Activated T-helper 17 cell treated with anti-CD3 and anti-CD28 coated beads, Interleukin-2, amount 50 U/mL, for 72 hours (primary cell): ENCODE measurements around the gene CACNB4. TPM values are rescaled to one million over a fixed set of nuclear protein-coding genes. Genes with fewer than 3 reads are reported as not detected.
"Not testable (repeated sequence)": the region's sequence is repeated elsewhere in the genome, so short reads cannot be mapped to it uniquely, and the experiment has no call there.

Source experiments
- ATAC-seq: fragments of 150-1000 bp; cut with Tn5 transposase; replicated peaks from 2 replicates; pipeline ENCODE4 v1.10.0; 2021; ENCODE audit warnings: mild to moderate bottlenecking, moderate library complexity
- H3K27ac Mint-ChIP-seq: one replicate; pipeline ENCODE4 v1.8.0; 2022; ENCODE audit warnings: mixed read lengths
- H3K27me3 Mint-ChIP-seq: one replicate; pipeline ENCODE4 v1.8.0; 2022; ENCODE audit warnings: mixed read lengths
- H3K36me3 Mint-ChIP-seq: one replicate; pipeline ENCODE4 v1.8.0; 2022; ENCODE audit warnings: low read depth, mild to moderate bottlenecking, mixed read lengths
- H3K4me1 Mint-ChIP-seq: one replicate; pipeline ENCODE4 v1.8.0; 2022; ENCODE audit warnings: mixed read lengths
- H3K4me3 Mint-ChIP-seq: one replicate; pipeline ENCODE4 v1.8.0; 2022; ENCODE audit warnings: mild to moderate bottlenecking, mixed read lengths
- H3K9me3 Mint-ChIP-seq: one replicate; pipeline ENCODE4 v1.8.0; 2022; ENCODE audit warnings: mixed read lengths
- total RNA-seq, 2 donors: library from RNA; stranded (reverse); gene quantifications; one replicate each; pipeline ENCODE4 v1.2.3, GENCODE V29; 2022

The CACNB4 gene
- total RNA-seq, 2 donors from 2014 or later, result 0.16 to 0.32 TPM

DNA sequence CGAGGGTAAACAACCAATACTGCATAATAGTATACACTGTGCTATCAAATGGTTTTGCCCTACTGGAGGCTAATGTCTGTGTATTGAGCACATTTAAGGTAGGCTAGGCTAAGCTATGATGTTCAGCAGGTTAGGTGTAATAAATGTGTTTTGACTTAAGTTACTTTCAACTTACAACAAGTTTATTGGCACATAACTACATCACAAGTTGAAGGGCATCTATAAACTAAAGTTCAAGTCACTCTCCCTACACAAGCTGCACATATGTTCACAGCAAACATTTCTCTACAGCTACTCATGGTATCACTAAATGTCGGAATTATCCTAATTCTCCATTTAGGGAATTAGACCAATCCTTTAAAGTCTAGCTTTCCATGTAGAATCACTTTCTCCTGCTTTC is 282.0 kb downstream of the CACNB4 start:
- Mint-ChIP-seq H3K4me3 (no peak overlapping the region), H3K36me3 (peaks cover 52% of the 10 kb centered on the region), H3K27ac (no peak overlapping the region), H3K27me3 (no peaks in the 10 kb centered on the region), H3K4me1 (peaks cover 20% of the 10 kb centered on the region), H3K9me3 (no peaks in the 10 kb centered on the region)
- ATAC-seq, result no peak

DNA sequence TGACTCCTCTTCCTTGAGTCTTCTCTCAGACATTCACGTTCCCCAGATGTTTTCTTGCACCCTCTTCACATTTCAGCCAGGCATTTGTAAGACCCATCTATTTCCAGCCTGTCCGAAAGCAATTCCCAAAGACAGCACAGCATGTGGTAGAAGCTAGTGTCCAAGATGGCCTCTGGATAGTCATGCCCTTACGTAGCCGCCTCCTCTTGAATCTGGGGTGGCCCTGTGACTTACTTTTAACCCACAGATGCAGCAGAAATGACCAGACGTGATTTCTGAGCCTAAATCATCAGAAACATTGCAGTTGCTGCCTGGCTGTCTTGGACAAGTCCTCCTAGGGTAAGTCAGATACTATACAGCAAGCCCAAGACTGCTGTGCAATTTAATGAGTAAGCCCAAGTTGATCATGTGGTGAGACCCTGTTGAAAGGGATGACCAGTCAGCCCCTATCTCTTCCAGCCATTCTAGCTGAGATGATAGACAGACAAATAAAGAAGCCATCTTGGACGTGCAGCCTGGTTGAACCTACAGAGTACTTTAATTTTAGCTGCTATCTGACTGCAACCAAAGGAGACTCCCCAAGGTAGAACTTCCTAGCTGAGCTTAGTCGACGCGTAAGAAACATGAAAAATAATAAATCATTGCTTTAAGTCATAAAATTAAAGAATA is 282.9 kb downstream of the CACNB4 start:
- Mint-ChIP-seq H3K27me3 (no peaks in the 10 kb centered on the region), H3K4me1 (peaks cover 14% of the 10 kb centered on the region), H3K36me3 (peaks cover 56% of the 10 kb centered on the region), H3K4me3 (no peak overlapping the region), H3K9me3 (no peaks in the 10 kb centered on the region), H3K27ac (no peak overlapping the region)
- no peak for ATAC-seq

DNA sequence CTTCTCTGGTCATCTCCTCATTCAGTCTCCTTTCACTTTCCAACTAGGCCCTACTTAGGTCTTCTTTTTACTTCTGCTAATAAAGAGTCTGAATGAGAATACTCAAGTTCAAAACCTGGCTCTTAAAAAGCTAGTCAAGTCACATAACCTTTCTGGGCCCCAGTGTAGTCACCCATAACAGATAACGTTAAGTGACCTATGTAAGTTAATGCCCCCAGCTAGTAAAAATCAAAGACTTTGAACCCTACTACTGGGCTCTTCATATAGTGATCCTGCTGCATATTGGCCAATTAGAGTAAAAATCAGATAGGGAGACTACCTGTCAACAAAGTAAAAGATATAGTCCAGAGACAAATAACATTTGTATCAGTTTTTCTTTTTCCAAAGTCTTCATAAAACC is 288.4 kb downstream of the CACNB4 start:
- Mint-ChIP-seq H3K4me1 (peaks cover 5% of the 10 kb centered on the region), H3K27me3 (no peaks in the 10 kb centered on the region), H3K27ac (no peak overlapping the region), H3K9me3 (no peaks in the 10 kb centered on the region), H3K4me3 (no peak overlapping the region), H3K36me3 (peaks cover 54% of the 10 kb centered on the region)
- no peak for ATAC-seq

DNA sequence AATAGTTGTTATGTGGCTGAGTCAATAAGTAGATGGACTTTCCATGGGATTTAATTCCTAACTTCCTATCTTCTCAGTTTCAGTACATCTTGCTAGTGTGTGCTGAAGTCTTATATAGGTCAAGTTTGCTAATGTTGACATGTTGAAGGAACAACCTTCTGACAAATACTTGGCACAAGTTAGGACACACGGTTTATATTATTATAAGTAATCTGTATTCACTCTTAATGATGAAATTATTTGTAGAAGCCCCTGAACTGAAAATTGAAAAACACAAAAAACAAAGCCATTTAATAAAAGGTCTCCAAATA is 289.8 kb downstream of the CACNB4 start:
- no peak for ATAC-seq
- Mint-ChIP-seq H3K9me3 (no peaks in the 10 kb centered on the region), H3K27ac (no peak overlapping the region), H3K4me1 (peaks cover 5% of the 10 kb centered on the region), H3K27me3 (no peaks in the 10 kb centered on the region), H3K36me3 (peaks cover 47% of the 10 kb centered on the region), H3K4me3 (no peak overlapping the region)

DNA sequence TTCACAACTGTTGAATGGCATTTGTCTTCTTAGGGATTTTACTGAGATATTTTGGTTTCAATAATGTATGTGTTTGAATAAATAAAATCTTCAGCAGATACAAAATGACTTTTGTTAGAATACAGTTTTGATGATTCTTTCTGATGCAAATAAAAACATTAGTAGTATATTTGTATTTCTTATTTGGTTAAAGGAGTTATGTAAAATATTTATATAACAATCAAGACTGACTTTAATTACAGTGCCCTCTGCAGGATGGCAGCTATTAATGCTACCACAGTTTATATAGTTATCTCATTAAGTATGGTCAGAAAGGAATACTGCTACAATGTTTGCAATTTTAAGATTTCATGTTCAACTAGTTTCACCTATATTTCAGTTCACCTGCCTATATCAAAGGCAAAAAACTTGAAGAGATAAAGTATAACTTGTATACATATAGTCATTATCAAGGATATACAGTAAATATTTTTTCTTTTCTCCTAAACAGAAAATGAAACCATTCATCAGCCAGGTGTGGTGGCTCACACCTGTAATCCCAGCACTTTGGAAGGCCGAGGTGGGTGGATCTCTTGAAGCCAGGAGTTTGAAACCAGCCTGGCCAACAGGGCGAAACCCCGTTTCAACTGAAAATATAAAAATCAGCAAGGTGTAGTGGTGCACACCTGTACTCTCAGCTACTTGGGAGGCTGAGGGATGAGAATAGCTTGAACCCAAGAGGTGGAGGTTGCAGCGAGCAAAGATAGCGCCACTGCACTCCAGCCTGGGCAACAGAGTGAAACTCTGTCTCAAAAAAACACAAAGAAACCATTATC is 290.4 kb downstream of the CACNB4 start:
- Mint-ChIP-seq H3K27ac (no peak overlapping the region), H3K4me1 (peaks cover 5% of the 10 kb centered on the region), H3K4me3 (no peak overlapping the region), H3K36me3 (peaks cover 44% of the 10 kb centered on the region), H3K27me3 (no peaks in the 10 kb centered on the region), H3K9me3 (no peaks in the 10 kb centered on the region)
- no peak for ATAC-seq

DNA sequence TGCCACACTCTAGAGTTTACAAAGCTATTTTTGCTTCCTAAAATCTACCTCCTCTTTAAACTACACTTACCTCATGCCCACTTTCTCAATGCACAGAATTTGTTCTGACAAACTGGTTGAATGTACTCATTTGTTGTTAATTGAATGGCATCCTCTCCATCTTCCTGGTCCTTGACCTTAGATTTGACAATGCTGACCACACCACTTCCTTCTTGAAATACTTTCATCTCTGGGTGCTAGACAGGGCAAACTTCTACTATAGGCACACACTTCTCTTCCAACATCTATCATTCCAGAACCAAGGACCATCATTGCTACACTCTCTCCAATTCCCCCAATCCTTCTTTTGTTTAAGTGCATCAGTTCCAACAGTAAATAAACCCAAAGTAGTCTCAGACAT is 292.9 kb downstream of the CACNB4 start:
- H3K4me3 Mint-ChIP-seq, result no peak overlapping the region
- no peaks in the 10 kb centered on the region for H3K27me3 Mint-ChIP-seq
- no peaks in the 10 kb centered on the region for H3K9me3 Mint-ChIP-seq
- ATAC-seq, result no peak
- H3K36me3 Mint-ChIP-seq, result peaks cover 44% of the 10 kb centered on the region
- no peak overlapping the region for H3K27ac Mint-ChIP-seq
- peaks cover 5% of the 10 kb centered on the region for H3K4me1 Mint-ChIP-seq

DNA sequence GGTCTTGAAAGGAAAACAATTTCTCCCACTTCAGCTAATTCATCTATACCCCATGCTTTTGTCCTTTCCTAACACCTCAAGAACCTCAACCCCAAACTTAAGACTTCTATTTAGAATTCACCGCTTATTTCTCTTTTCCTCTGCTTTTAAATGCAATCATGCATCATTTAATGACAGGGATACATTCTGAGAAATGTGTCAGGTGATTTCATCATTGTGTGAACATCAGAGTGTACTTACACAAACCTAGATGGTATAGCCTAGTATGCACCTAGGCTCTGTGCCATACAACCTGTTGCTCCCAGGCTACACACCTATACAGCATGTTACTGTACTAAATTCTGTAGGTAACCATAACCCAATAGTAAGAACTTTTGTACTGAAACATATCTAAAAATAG is 293.5 kb downstream of the CACNB4 start:
- Mint-ChIP-seq H3K4me1 (peaks cover 2% of the 10 kb centered on the region), H3K4me3 (no peak overlapping the region), H3K9me3 (no peaks in the 10 kb centered on the region), H3K36me3 (peaks cover 44% of the 10 kb centered on the region), H3K27ac (no peak overlapping the region), H3K27me3 (no peaks in the 10 kb centered on the region)
- ATAC-seq, result no peak

DNA sequence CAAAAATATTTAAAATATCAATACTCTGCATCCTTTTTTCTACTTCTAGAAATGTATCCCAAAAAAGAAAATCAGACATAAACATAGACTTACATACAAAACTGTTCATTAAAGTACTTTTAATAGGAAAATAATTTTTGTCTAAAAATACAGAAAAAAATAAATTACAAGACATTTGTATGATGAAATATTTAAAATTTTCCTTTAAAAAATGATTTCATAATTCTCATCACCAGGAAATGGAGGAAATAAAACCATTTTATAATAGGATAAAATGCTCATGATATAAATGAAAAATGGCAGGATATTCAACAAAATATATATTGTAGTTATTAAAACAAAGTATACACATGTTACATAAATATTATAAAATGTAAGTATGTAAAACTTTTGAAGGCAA is 295.0 kb downstream of the CACNB4 start:
- H3K9me3 Mint-ChIP-seq, result no peaks in the 10 kb centered on the region
- no peaks in the 10 kb centered on the region for H3K4me1 Mint-ChIP-seq
- no peak overlapping the region for H3K4me3 Mint-ChIP-seq
- H3K36me3 Mint-ChIP-seq, result peaks cover 48% of the 10 kb centered on the region
- no peak overlapping the region for H3K27ac Mint-ChIP-seq
- ATAC-seq, result no peak
- no peaks in the 10 kb centered on the region for H3K27me3 Mint-ChIP-seq

DNA sequence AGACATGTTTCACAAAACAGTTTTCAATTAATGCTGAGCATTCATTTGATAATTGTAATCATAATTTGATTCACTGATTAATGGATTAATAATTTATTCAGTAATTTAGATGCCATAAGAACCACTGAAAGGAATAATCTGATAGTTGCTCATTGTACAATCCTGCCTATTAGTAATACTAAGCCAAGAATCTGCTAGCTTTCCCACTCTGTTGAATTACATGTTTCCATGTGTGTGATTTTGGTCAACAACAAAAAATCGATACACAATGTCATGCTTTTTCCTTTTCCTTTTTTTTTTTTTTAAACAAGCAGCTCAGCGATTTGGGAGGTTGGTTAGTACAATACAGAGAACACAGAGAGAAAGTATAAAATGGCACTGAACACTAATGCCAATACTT is 296.5 kb downstream of the CACNB4 start:
- Mint-ChIP-seq H3K27ac (no peak overlapping the region), H3K27me3 (no peaks in the 10 kb centered on the region)

DNA sequence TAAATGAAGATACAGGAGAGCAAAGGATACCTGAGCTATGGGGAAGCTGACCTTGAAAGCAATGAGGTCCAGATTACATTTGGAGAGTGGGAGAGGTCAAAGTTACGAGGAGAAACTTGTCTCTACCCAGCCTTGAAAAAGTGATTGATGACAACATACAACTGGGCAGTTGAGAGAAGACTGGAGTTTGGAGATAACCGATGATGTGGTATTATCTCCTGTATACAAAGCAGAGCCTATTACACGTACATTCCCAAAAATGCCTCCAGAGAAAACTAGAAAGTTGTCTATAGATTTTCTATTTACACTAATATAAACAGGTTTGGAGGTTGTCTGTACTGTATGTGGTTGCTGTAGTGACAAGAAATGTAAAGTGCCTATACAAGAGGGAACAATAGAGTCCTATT is 299.0 kb downstream of the CACNB4 start:
- H3K4me1 Mint-ChIP-seq, result no peaks in the 10 kb centered on the region
- no peak overlapping the region for H3K4me3 Mint-ChIP-seq
- no peaks in the 10 kb centered on the region for H3K9me3 Mint-ChIP-seq
- H3K36me3 Mint-ChIP-seq, result peaks cover 82% of the 10 kb centered on the region
- H3K27ac Mint-ChIP-seq, result no peak overlapping the region
- no peak for ATAC-seq
- H3K27me3 Mint-ChIP-seq, result no peaks in the 10 kb centered on the region

More for the DNA sequence above, 296.5 kb downstream of the CACNB4 start:
- ATAC-seq, result no peak
- H3K4me3 Mint-ChIP-seq, result no peak overlapping the region
- H3K36me3 Mint-ChIP-seq, result peaks cover 60% of the 10 kb centered on the region
- no peaks in the 10 kb centered on the region for H3K4me1 Mint-ChIP-seq
- no peaks in the 10 kb centered on the region for H3K9me3 Mint-ChIP-seq

DNA sequence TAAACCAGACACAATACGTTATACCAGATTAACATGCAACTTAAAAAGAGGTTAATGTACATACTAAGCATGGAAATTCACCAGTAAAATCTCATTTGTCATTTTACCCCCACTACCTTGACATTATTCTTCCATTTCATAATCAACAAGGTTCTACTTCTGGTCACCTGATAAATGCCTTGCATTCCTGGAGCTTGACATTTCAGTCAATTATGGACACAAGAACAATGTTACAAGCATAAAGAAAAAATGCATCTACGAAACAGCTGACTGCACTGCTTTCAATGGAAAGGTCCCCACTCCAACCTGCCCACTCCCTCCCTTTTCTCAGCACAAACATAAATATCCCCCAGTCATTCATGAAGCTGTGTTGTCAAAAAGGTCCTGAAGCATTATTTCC is 302.1 kb downstream of the CACNB4 start:
- peaks cover 62% of the 10 kb centered on the region for H3K36me3 Mint-ChIP-seq
- no peak for ATAC-seq
- no peaks in the 10 kb centered on the region for H3K9me3 Mint-ChIP-seq
- no peak overlapping the region for H3K27ac Mint-ChIP-seq
- H3K4me1 Mint-ChIP-seq, result no peaks in the 10 kb centered on the region
- H3K4me3 Mint-ChIP-seq, result no peak overlapping the region
- no peaks in the 10 kb centered on the region for H3K27me3 Mint-ChIP-seq

DNA sequence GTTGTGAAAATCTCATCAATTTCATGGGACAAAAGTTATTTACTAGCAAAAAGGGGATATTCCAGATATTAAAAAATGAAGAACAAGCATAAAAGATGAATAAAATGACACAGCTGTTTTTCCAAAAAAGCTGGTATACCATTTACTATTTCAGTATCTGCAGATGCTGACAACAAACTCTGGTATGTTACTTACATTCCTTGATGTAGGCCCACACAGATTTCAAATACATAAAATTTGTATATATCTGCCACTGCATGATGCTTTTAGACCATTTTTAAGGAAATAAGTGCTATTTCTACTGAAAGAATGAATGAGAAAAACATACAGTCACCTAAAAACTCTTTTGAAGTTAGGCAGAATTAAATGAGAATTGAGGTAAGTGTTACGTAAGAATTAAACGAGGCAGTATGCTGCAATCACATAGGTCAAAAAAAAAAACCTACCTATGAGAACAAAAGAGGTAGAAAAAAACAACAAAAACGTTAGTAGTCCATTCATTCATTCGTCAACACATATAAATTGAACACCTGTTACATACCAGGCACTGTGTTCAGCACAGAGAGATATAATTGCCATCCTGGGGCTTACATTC is 303.1 kb downstream of the CACNB4 start:
- no peak overlapping the region for H3K4me3 Mint-ChIP-seq
- H3K36me3 Mint-ChIP-seq, result peaks cover 51% of the 10 kb centered on the region
- H3K27me3 Mint-ChIP-seq, result no peaks in the 10 kb centered on the region
- no peaks in the 10 kb centered on the region for H3K4me1 Mint-ChIP-seq
- ATAC-seq, result no peak
- H3K9me3 Mint-ChIP-seq, result no peaks in the 10 kb centered on the region
- no peak overlapping the region for H3K27ac Mint-ChIP-seq

DNA sequence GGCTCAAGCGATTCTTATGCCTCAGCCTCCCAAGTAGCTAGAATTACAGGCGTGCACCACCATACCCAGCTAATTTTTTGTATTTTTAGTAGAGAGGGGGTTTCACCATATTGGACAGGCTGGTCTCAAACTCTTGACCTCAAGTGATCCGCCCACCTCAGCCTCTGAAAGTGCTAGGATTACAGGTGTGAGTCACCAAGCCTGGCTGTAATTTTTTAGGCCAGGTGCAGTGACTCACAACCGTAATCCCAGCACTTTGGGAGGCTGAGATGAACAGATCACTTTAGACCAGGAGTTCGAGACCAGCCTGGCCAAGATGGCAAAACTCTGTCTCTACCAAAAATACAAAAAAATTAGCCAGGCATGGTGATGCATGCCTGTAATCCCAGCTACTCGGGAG is 304.4 kb downstream of the CACNB4 start:
- H3K27me3 Mint-ChIP-seq, H3K27ac Mint-ChIP-seq, ATAC-seq, H3K4me1 Mint-ChIP-seq, H3K9me3 Mint-ChIP-seq, H3K4me3 Mint-ChIP-seq: not testable (repeated sequence)
- H3K36me3 Mint-ChIP-seq, result peaks cover 49% of the 10 kb centered on the region

DNA sequence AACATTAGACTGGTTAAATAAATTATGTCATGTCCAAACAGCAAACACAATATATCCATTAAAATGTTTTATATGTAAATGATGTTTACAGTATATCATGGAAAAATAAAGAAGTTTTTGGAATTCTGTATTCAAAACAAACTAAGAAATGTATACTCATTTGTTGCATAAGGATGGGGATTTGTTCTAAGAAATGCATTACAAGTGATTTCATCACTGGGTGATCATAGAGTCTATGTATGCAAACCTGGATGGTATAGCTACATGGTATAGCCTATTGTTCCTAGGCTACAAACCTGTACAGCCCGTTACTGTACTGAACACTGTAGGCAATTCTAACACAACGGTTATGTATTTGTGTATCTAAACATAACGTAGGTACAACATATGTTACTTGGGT is 305.7 kb downstream of the CACNB4 start:
- no peak for ATAC-seq
- H3K4me1 Mint-ChIP-seq, result no peaks in the 10 kb centered on the region
- H3K4me3 Mint-ChIP-seq, result no peak overlapping the region
- no peak overlapping the region for H3K27ac Mint-ChIP-seq
- peaks cover 41% of the 10 kb centered on the region for H3K36me3 Mint-ChIP-seq
- no peaks in the 10 kb centered on the region for H3K27me3 Mint-ChIP-seq
- no peaks in the 10 kb centered on the region for H3K9me3 Mint-ChIP-seq

DNA sequence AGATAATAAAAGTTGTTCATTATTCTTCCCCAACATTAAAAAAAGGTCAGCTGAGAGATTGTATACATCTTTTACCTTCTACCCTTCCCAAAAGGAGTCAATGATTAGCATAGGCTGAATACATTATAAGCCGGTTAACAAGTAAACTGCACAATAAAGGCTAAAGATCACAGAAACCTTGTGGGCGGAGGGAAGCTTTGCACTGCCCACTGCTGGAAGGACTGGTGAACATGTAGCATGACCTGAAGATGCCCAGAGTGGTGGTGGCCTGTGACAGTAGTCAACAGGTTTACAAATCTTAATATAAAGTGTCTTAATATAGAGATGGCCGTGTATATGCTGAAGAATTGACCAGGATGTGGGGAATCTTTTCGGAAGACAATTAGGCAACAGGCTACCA is 306.3 kb downstream of the CACNB4 start:
- H3K4me3 Mint-ChIP-seq, result no peak overlapping the region
- H3K27ac Mint-ChIP-seq, result no peak overlapping the region
- H3K27me3 Mint-ChIP-seq, result no peaks in the 10 kb centered on the region
- no peaks in the 10 kb centered on the region for H3K9me3 Mint-ChIP-seq
- no peak for ATAC-seq
- peaks cover 36% of the 10 kb centered on the region for H3K36me3 Mint-ChIP-seq
- H3K4me1 Mint-ChIP-seq, result no peaks in the 10 kb centered on the region
